HepG2 (cell line): ENCODE results near the gene P3H3. TPM values are rescaled to one million over a fixed set of nuclear protein-coding genes. Genes with fewer than 3 reads are reported as not detected.

Experiments used
- CBX5 ChIP-seq: sonication (generic); formaldehyde crosslinking; IDR thresholded peaks from 2 replicates; pipeline ENCODE4 v1.4.0; 2020; ENCODE audit warnings: missing genetic modification reagents, borderline replicate concordance
- DPF2 ChIP-seq: sonication (generic); formaldehyde crosslinking; IDR thresholded peaks from 2 replicates; pipeline ENCODE4 v1.4.0; 2020; ENCODE audit warnings: mild to moderate bottlenecking, low read depth, missing genetic modification reagents, borderline replicate concordance
- JDP2 ChIP-seq: sonication (generic); formaldehyde crosslinking; IDR thresholded peaks from 2 replicates; pipeline ENCODE4 v1.8.1; 2022; ENCODE audit warnings: missing genetic modification reagents, borderline replicate concordance
- MIXL1 ChIP-seq: IDR thresholded peaks from 2 replicates; pipeline ENCODE4 v1.6.1; 2016
- MTA3 ChIP-seq: sonication (generic); formaldehyde crosslinking; IDR thresholded peaks from 2 replicates; pipeline ENCODE4 v1.4.0; 2020; ENCODE audit warnings: missing genetic modification reagents
- RFX5 ChIP-seq: IDR thresholded peaks from 2 replicates; pipeline ENCODE4 v1.6.1; 2011; ENCODE audit warnings: low read depth, low read length, improper control_type of control experiment
- SMAD3 ChIP-seq: sonication (generic); formaldehyde crosslinking; IDR thresholded peaks from 2 replicates; pipeline ENCODE4 v1.4.0; 2020; ENCODE audit warnings: missing genetic modification reagents
- SP2 ChIP-seq: sonication (generic); formaldehyde crosslinking; IDR thresholded peaks from 2 replicates; pipeline ENCODE4 v1.5.1; 2020; ENCODE audit warnings: mild to moderate bottlenecking, missing genetic modification reagents
- SRSF1 ChIP-seq: fragments of 200-400 bp; formaldehyde crosslinking; optimal IDR thresholded peaks from 2 replicates; pipeline ENCODE3; 2017; ENCODE audit warnings: mild to moderate bottlenecking, low read depth, low read length, moderate library complexity
- SRSF4 ChIP-seq: fragments of 200-400 bp; formaldehyde crosslinking; IDR thresholded peaks from one replicate; pipeline ENCODE4 v1.6.1; 2018; ENCODE audit warnings: mild to moderate bottlenecking, low read depth, low read length, moderate library complexity; ENCODE audit not compliant: poor library complexity, severe bottlenecking
- U2AF1 ChIP-seq: fragments of 200-400 bp; formaldehyde crosslinking; optimal IDR thresholded peaks from 2 replicates; pipeline ENCODE3; 2017; ENCODE audit warnings: mild to moderate bottlenecking, low read depth, low read length
- ZNF138 ChIP-seq: sonication (generic); formaldehyde crosslinking; IDR thresholded peaks from 2 replicates; pipeline ENCODE4 v1.5.0; 2020; ENCODE audit warnings: mild to moderate bottlenecking, low read depth, missing genetic modification reagents
- ZNF337 ChIP-seq: sonication (generic); formaldehyde crosslinking; IDR thresholded peaks from 2 replicates; pipeline ENCODE4 v1.5.1; 2020; ENCODE audit warnings: missing genetic modification reagents, low read depth, mild to moderate bottlenecking, borderline replicate concordance
- ZNF484 ChIP-seq: sonication (generic); formaldehyde crosslinking; IDR thresholded peaks from 2 replicates; pipeline ENCODE4 v1.5.1; 2020; ENCODE audit warnings: mild to moderate bottlenecking, low read depth, missing genetic modification reagents, borderline replicate concordance
- ZNF557 ChIP-seq: sonication (generic); formaldehyde crosslinking; IDR thresholded peaks from 2 replicates; pipeline ENCODE4 v1.4.0; 2020; ENCODE audit warnings: missing genetic modification reagents
- ZNF619 ChIP-seq: sonication (generic); formaldehyde crosslinking; IDR thresholded peaks from 2 replicates; pipeline ENCODE4 v1.4.0; 2020; ENCODE audit warnings: mild to moderate bottlenecking, missing genetic modification reagents
- polyA plus RNA-seq, 8 experiments: library from polyadenylated mRNA; depleted of rRNA in 3 of 8; stranded (reverse) in 7 of 8; unstranded in 1 of 8; fragments of >200 nt; fragmentation: Illumina TruSeq in 4 of 8; extraction: Trizol in 4 of 8; gene quantifications; 2 replicates each; pipeline versions ENCODE4 v1.2.1 to v1.2.3, GENCODE V29; 2011 to 2016; ENCODE audit warnings: low read depth in 4 of 8, missing spikeins in 1 of 8, mixed read lengths in 1 of 8; ENCODE audit not compliant: insufficient read depth in 1 of 8
- total RNA-seq, 5 experiments: library from RNA; depleted of rRNA; stranded (reverse); fragments of >200 nt; fragmentation: Illumina TruSeq; extraction: Trizol; gene quantifications; 2 replicates each; pipeline ENCODE4 v1.2.3, GENCODE V29; 2016; ENCODE audit warnings: low read depth in 1 of 5
- TF ChIP-seq, protein P1 (sequence below): sonication (generic); formaldehyde crosslinking; IDR thresholded peaks from 2 replicates; pipeline ENCODE4 v1.9.0; 2021; ENCODE audit warnings: mild to moderate bottlenecking, missing genetic modification reagents
- TF ChIP-seq, protein P2 (sequence below): sonication (generic); formaldehyde crosslinking; IDR thresholded peaks from 2 replicates; pipeline ENCODE4 v1.4.0; 2020; ENCODE audit warnings: missing genetic modification reagents, borderline replicate concordance
- TF ChIP-seq, protein P3 (sequence below): IDR thresholded peaks from 2 replicates; pipeline ENCODE4 v1.6.1; 2016; ENCODE audit warnings: missing compliant biosample characterization, missing genetic modification reagents, borderline replicate concordance

Gene P3H3
- total and polyA plus RNA-seq, 2 of the 13 experiments (the other 11 are each of a cell fraction or from before 2014, with no cell fraction given) = 20.1 to 20.5 TPM

DNA sequence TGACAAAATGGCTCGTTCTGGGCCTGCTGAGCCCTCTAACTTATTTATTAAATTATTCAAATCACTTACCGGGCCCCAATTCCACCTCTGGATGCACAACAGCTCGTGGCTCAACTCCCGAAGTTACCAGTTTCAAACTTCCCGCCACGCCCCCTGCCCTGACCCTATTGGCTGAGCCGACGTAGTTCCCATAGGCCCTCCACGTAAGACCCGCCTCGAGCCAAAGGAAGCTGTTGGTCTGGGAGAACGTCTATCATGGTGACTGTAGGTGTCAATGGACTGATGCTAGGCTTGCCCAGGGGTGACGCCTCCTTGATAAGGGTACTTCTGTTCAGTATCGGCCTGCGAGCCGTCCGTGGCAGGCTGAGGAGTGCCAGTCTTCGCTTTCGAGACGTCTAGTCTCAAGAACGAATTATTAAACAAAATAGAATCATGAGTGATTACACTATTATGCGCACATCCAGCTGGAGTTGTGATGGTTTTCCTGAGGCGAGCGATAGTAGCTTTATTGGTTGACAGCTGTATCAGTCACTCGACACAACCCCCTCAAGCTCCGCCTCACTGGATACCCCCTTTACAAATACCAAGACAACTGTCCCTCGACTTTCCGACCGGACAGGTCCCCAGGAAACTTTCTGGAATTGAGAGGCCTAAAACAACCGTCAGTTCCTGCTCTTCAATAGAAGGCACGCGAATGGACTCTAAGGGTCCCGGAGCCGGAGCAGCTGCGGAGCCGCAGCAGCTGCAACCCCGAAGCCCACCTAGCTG lies 23.1 kb downstream of the P3H3 start, which contains the start of gene CDCA3 (continued):
- TF ChIP-seq ZNF619 (CRISPR knock-in tag) (no peak), ZNF337 (no peak), U2AF1 (no peak), ZNF557 (CRISPR knock-in tag) (no peak), SRSF1 (no peak), CBX5 (CRISPR knock-in tag) (no peak), MIXL1 (CRISPR knock-in tag) (no peak), MTA3 (CRISPR knock-in tag) (no peak), SP2 (CRISPR knock-in tag) (peak; percentile 94), DPF2 (CRISPR knock-in tag) (no peak), SRSF4 (no peak), SMAD3 (CRISPR knock-in tag) (no peak), ZNF138 (no peak), JDP2 (CRISPR knock-in tag) (no peak), ZNF484 (CRISPR knock-in tag) (no peak), RFX5 (no peak)
- TF ChIP-seq, protein P1, sequence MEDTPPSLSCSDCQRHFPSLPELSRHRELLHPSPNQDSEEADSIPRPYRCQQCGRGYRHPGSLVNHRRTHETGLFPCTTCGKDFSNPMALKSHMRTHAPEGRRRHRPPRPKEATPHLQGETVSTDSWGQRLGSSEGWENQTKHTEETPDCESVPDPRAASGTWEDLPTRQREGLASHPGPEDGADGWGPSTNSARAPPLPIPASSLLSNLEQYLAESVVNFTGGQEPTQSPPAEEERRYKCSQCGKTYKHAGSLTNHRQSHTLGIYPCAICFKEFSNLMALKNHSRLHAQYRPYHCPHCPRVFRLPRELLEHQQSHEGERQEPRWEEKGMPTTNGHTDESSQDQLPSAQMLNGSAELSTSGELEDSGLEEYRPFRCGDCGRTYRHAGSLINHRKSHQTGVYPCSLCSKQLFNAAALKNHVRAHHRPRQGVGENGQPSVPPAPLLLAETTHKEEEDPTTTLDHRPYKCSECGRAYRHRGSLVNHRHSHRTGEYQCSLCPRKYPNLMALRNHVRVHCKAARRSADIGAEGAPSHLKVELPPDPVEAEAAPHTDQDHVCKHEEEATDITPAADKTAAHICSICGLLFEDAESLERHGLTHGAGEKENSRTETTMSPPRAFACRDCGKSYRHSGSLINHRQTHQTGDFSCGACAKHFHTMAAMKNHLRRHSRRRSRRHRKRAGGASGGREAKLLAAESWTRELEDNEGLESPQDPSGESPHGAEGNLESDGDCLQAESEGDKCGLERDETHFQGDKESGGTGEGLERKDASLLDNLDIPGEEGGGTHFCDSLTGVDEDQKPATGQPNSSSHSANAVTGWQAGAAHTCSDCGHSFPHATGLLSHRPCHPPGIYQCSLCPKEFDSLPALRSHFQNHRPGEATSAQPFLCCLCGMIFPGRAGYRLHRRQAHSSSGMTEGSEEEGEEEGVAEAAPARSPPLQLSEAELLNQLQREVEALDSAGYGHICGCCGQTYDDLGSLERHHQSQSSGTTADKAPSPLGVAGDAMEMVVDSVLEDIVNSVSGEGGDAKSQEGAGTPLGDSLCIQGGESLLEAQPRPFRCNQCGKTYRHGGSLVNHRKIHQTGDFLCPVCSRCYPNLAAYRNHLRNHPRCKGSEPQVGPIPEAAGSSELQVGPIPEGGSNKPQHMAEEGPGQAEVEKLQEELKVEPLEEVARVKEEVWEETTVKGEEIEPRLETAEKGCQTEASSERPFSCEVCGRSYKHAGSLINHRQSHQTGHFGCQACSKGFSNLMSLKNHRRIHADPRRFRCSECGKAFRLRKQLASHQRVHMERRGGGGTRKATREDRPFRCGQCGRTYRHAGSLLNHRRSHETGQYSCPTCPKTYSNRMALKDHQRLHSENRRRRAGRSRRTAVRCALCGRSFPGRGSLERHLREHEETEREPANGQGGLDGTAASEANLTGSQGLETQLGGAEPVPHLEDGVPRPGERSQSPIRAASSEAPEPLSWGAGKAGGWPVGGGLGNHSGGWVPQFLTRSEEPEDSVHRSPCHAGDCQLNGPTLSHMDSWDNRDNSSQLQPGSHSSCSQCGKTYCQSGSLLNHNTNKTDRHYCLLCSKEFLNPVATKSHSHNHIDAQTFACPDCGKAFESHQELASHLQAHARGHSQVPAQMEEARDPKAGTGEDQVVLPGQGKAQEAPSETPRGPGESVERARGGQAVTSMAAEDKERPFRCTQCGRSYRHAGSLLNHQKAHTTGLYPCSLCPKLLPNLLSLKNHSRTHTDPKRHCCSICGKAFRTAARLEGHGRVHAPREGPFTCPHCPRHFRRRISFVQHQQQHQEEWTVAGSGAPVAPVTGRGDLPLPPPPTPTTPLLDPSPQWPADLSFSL (CRISPR knock-in tag) = no peak
- TF ChIP-seq, protein P2, sequence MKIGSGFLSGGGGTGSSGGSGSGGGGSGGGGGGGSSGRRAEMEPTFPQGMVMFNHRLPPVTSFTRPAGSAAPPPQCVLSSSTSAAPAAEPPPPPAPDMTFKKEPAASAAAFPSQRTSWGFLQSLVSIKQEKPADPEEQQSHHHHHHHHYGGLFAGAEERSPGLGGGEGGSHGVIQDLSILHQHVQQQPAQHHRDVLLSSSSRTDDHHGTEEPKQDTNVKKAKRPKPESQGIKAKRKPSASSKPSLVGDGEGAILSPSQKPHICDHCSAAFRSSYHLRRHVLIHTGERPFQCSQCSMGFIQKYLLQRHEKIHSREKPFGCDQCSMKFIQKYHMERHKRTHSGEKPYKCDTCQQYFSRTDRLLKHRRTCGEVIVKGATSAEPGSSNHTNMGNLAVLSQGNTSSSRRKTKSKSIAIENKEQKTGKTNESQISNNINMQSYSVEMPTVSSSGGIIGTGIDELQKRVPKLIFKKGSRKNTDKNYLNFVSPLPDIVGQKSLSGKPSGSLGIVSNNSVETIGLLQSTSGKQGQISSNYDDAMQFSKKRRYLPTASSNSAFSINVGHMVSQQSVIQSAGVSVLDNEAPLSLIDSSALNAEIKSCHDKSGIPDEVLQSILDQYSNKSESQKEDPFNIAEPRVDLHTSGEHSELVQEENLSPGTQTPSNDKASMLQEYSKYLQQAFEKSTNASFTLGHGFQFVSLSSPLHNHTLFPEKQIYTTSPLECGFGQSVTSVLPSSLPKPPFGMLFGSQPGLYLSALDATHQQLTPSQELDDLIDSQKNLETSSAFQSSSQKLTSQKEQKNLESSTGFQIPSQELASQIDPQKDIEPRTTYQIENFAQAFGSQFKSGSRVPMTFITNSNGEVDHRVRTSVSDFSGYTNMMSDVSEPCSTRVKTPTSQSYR (CRISPR knock-in tag) = no peak
- TF ChIP-seq, protein P3, sequence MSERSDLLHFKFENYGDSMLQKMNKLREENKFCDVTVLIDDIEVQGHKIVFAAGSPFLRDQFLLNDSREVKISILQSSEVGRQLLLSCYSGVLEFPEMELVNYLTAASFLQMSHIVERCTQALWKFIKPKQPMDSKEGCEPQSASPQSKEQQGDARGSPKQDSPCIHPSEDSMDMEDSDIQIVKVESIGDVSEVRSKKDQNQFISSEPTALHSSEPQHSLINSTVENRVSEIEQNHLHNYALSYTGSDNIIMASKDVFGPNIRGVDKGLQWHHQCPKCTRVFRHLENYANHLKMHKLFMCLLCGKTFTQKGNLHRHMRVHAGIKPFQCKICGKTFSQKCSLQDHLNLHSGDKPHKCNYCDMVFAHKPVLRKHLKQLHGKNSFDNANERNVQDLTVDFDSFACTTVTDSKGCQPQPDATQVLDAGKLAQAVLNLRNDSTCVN (CRISPR knock-in tag) = no peak
